GM12878 (cell line): Measurements from ENCODE around the gene MDM1. TPM values are rescaled to one million over a fixed set of nuclear protein-coding genes. Genes with fewer than 3 reads are reported as not detected.

Source experiments
- ATAC-seq: fragments of 200-7000 bp; cut with Tn5 transposase; 3 replicates; pipeline ENCODE4 v1.9.1; 2020; ENCODE audit warnings: mild to moderate bottlenecking, moderate library complexity
- BruUV-seq: library from RNA; stranded (reverse); fragments of 400-500 nt; replicated peaks from 2 replicates; lab custom pipeline; 2021; lab: Mats Ljungman, UMichigan
- CTCF ChIA-PET: fragments of 300-600 bp; sonication (Branson Sonifier 250); formaldehyde crosslinking; extraction: SDS; loops from one replicate; lab custom pipeline; 2021; ENCODE audit warnings: inconsistent platforms; lab: Yijun Ruan, JAX
- POLR2A ChIA-PET: fragments of 350-600 bp; formaldehyde crosslinking; extraction: SDS; loops from one replicate; lab custom pipeline; 2021; ENCODE audit warnings: inconsistent platforms; lab: Charles Lee
- RAD21 ChIA-PET: fragments of 300-600 bp; sonication (Branson Sonifier 250); formaldehyde crosslinking; loops from one replicate; lab custom pipeline; 2023; ENCODE audit warnings: antibody characterized with exemption; ENCODE audit not compliant: unreplicated experiment; lab: Charles Lee
- SMC1A ChIA-PET: fragments of 300-600 bp; sonication (Branson Sonifier 250); formaldehyde crosslinking; loops from one replicate; lab custom pipeline; 2023; ENCODE audit not compliant: unreplicated experiment, uncharacterized antibody; lab: Charles Lee
- DNase-seq: peaks from one replicate; pipeline ENCODE4 v3.0.0-alpha.2; 2011; ENCODE audit warnings: low read depth, low spot score
- FAIRE-seq: peaks from 3 replicates; lab custom pipeline; 2011; peaks lifted over from hg19 to GRCh38; lab: Jason Lieb, UNC
- H2AFZ ChIP-seq: 2 replicates; pipeline ENCODE4 v1.6.0; 2011; ENCODE audit warnings: low read depth, low read length, control low read depth; ENCODE audit not compliant: control insufficient read depth
- H3K27ac ChIP-seq: 2 replicates; pipeline ENCODE4 v1.5.1; 2011; ENCODE audit warnings: control low read depth; ENCODE audit not compliant: control insufficient read depth, insufficient read depth
- H3K27me3 ChIP-seq, 2 experiments: replicated peaks in 1 of 2; 2 replicates each; pipeline versions ENCODE4 v1.6.0 to v1.6.1; 2011; ENCODE audit warnings: low read length in 1 of 2; ENCODE audit not compliant: control insufficient read depth in 2 of 2, insufficient read depth in 2 of 2
- H3K36me3 ChIP-seq, 2 experiments: 2 replicates each; pipeline ENCODE4 v1.5.1; 2011; ENCODE audit warnings: low read length in 1 of 2; ENCODE audit not compliant: control insufficient read depth in 2 of 2, insufficient read depth in 2 of 2
- H3K4me1 ChIP-seq: 2 replicates; pipeline ENCODE4 v1.6.1; 2011; ENCODE audit warnings: mild to moderate bottlenecking, low read length, moderate library complexity, mixed read lengths; ENCODE audit not compliant: control insufficient read depth, insufficient read depth
- H3K4me2 ChIP-seq: 2 replicates; pipeline ENCODE4 v1.6.0; 2011; ENCODE audit warnings: control low read depth; ENCODE audit not compliant: control insufficient read depth, insufficient read depth
- H3K4me3 ChIP-seq: fragments of 200-600 bp; sonication (generic); 2 replicates; pipeline ENCODE4 v1.5.1; 2016
- H3K79me2 ChIP-seq: 2 replicates; pipeline ENCODE4 v1.6.0; 2011; ENCODE audit warnings: low read length; ENCODE audit not compliant: control insufficient read depth, insufficient read depth
- H3K9ac ChIP-seq: 2 replicates; pipeline ENCODE4 v1.8.0; 2011; ENCODE audit warnings: low read length, control low read depth, mixed read lengths; ENCODE audit not compliant: control insufficient read depth, insufficient read depth
- H3K9me3 ChIP-seq: replicated peaks from 3 replicates; pipeline ENCODE4 v1.5.1; 2011; ENCODE audit warnings: mild to moderate bottlenecking, low read length; ENCODE audit not compliant: control insufficient read depth, insufficient read depth
- H4K20me1 ChIP-seq: 2 replicates; pipeline ENCODE4 v1.6.0; 2011; ENCODE audit not compliant: control insufficient read depth, insufficient read depth
- ATF7 ChIP-seq: fragments of 450-650 bp; IDR thresholded peaks from 2 replicates; pipeline ENCODE4 v1.6.1; 2016; ENCODE audit warnings: low read depth, mild to moderate bottlenecking
- CEBPZ ChIP-seq: fragments of 150-350 bp; IDR thresholded peaks from 2 replicates; pipeline ENCODE4 v1.6.1; 2016; ENCODE audit warnings: low read depth, low read length
- CUX1 ChIP-seq: IDR thresholded peaks from 2 replicates; pipeline ENCODE4 v1.6.1; 2012; ENCODE audit warnings: improper control_type of control experiment, low read depth, low read length; ENCODE audit not compliant: insufficient replicate concordance
- EZH2 ChIP-seq: IDR thresholded peaks from 2 replicates; pipeline ENCODE4 v1.6.1; 2012; ENCODE audit warnings: low read depth, mild to moderate bottlenecking, control low read depth, inconsistent platforms, low read length, borderline replicate concordance; ENCODE audit not compliant: control insufficient read depth
- HDGF ChIP-seq: fragments of 450-650 bp; IDR thresholded peaks from 2 replicates; pipeline ENCODE4 v1.6.1; 2016; ENCODE audit warnings: antibody characterized with exemption
- NR2C2 ChIP-seq: IDR thresholded peaks from 2 replicates; pipeline ENCODE4 v1.6.1; 2011; ENCODE audit warnings: borderline replicate concordance, low read depth; ENCODE audit not compliant: control insufficient read depth, insufficient read length
- NR2F1 ChIP-seq: fragments of 450-650 bp; conservative IDR thresholded peaks from 2 replicates; pipeline ENCODE4 v1.6.1; 2017; ENCODE audit warnings: mild to moderate bottlenecking
- RELB ChIP-seq: fragments of 450-650 bp; IDR thresholded peaks from 2 replicates; pipeline ENCODE4 v1.6.1; 2017; ENCODE audit warnings: low read depth, mild to moderate bottlenecking, moderate library complexity
- SREBF2 ChIP-seq: IDR thresholded peaks from 2 replicates; pipeline ENCODE4 v1.6.1; 2012; ENCODE audit warnings: mild to moderate bottlenecking, low read length
- USF1 ChIP-seq: IDR thresholded peaks from 2 replicates; pipeline ENCODE4 v1.6.1; 2011; ENCODE audit warnings: borderline replicate concordance, low read depth, mild to moderate bottlenecking, moderate library complexity, mixed read lengths, low read length; ENCODE audit not compliant: insufficient read depth; ENCODE audit errors: extremely low read length
- WGBS: methylation state at CpG from one replicate; pipeline ENCODE4 v1.1.6; 2016; ENCODE audit warnings: low lambda C conversion rate; ENCODE audit not compliant: insufficient replicate concordance, insufficient coverage; ENCODE audit errors: missing lambda C conversion rate; 5-methylcytosine and 5-hydroxymethylcytosine counted together
- in situ Hi-C: fragments of 300-500 bp; cut with MboI; formaldehyde crosslinking; loops from 9 replicates; pipeline ENCODE4 v1.14.3; 2018; ENCODE audit warnings: mixed read lengths
- intact Hi-C: fragments of 100-400 bp; cut with micrococcal nuclease; formaldehyde crosslinking; loops from one replicate; pipeline ENCODE4 v1.14.2; 2022; ENCODE audit not compliant: unreplicated experiment
- polyA plus RNA-seq, 11 experiments: library from polyadenylated mRNA; depleted of rRNA in 4 of 11; unstranded in 6 of 11; stranded (reverse) in 5 of 11; fragments of >200 nt; fragmentation: Nextera tagmentation in 4 of 11; fragmentation: Illumina TruSeq in 1 of 11; extraction: Ambion mirVana in 4 of 11; extraction: Trizol in 1 of 11; gene quantifications; 1 replicate in 1 of 11; 2 replicates in 10 of 11; pipeline versions ENCODE4 v1.2.1 to v1.2.3, GENCODE V29; 2011 to 2016; ENCODE audit warnings: inconsistent platforms in 2 of 11, missing spikeins in 2 of 11, low read depth in 1 of 11
- total RNA-seq, 4 experiments: library from RNA; depleted of rRNA in 3 of 4; stranded (reverse); fragments of >200 nt in 3 of 4; fragmentation: Illumina TruSeq in 1 of 4; extraction: Trizol in 1 of 4; gene quantifications; 2 replicates each; pipeline versions ENCODE4 v1.2.1 to v1.2.3, GENCODE V29; 2013 to 2021

MDM1 gene
- total and polyA plus RNA-seq, 10 of the 15 experiments (the other 5 are each of a cell fraction or from before 2014, with no cell fraction given): 10.1 to 25.3 (median 16.5) TPM

GRCh38 chr12:68287106-68287505, 45.1 kb downstream of the MDM1 start:
- CTCF ChIA-PET: interaction anchor here (1.0 to 1.2 kb wide), 2 partner anchors 9 to 38 kb away, joined by 3 read pairs; no protein-coding TSS in a partner anchor
- DNase-seq (no peak), ATAC-seq (no peak), FAIRE-seq (no peak)
- Histone ChIP-seq H4K20me1 (no peaks in the 10 kb centered on the region), H3K4me2 (no peak overlapping the region), H3K27me3 (no peaks in the 10 kb centered on the region), H3K27ac (no peak overlapping the region), H3K4me1 (peaks cover 7% of the 10 kb centered on the region), H2AFZ (no peak overlapping the region), H3K9me3 (no peaks in the 10 kb centered on the region; the same call in 2 of the 3 replicates), H3K9ac (no peak overlapping the region), H3K4me3 (no peak overlapping the region), H3K79me2 (no peaks in the 10 kb centered on the region), H3K36me3 (no peaks in the 10 kb centered on the region)
- 86% methylated on average over 5 of the region's 5 CpGs for WGBS
- intact Hi-C loops: no loop called here
- SMC1A ChIA-PET: interaction anchor here (0.8 to 2.4 kb wide), 3 partner anchors 9 to 13 kb away, joined by 3 to 7 read pairs (median 5); no protein-coding TSS in a partner anchor
- in situ Hi-C loops: no loop called here
- RAD21 ChIA-PET: no interaction called here
- no TSS peak for BruUV-seq
- POLR2A ChIA-PET: no interaction called here
- TF ChIP-seq CUX1: no peak
- TF ChIP-seq CEBPZ: no peak
- no peak for TF ChIP-seq USF1
- no peak for TF ChIP-seq ATF7
- TF ChIP-seq HDGF: no peak
- TF ChIP-seq RELB: no peak
- TF ChIP-seq SREBF2: no peak
- TF ChIP-seq NR2F1: no peak
- TF ChIP-seq EZH2: no peak
- TF ChIP-seq NR2C2: no peak
